GM12878 (cell line): ENCODE data around the gene OR8G5. TPM values are rescaled to one million over a fixed set of nuclear protein-coding genes. Genes with fewer than 3 reads are reported as not detected.

Experiments
- ATAC-seq: fragments of 200-7000 bp; cut with Tn5 transposase; 3 replicates; pipeline ENCODE4 v1.9.1; 2020; ENCODE audit warnings: mild to moderate bottlenecking, moderate library complexity
- BruUV-seq: library from RNA; stranded (reverse); fragments of 400-500 nt; replicated peaks from 2 replicates; lab custom pipeline; 2021; lab: Mats Ljungman, UMichigan
- CTCF ChIA-PET: fragments of 300-600 bp; sonication (Branson Sonifier 250); formaldehyde crosslinking; extraction: SDS; loops from one replicate; lab custom pipeline; 2021; ENCODE audit warnings: inconsistent platforms; lab: Yijun Ruan, JAX
- POLR2A ChIA-PET: fragments of 350-600 bp; formaldehyde crosslinking; extraction: SDS; loops from one replicate; lab custom pipeline; 2021; ENCODE audit warnings: inconsistent platforms; lab: Charles Lee
- RAD21 ChIA-PET: fragments of 300-600 bp; sonication (Branson Sonifier 250); formaldehyde crosslinking; loops from one replicate; lab custom pipeline; 2023; ENCODE audit warnings: antibody characterized with exemption; ENCODE audit not compliant: unreplicated experiment; lab: Charles Lee
- SMC1A ChIA-PET: fragments of 300-600 bp; sonication (Branson Sonifier 250); formaldehyde crosslinking; loops from one replicate; lab custom pipeline; 2023; ENCODE audit not compliant: unreplicated experiment, uncharacterized antibody; lab: Charles Lee
- DNase-seq: peaks from one replicate; pipeline ENCODE4 v3.0.0-alpha.2; 2011; ENCODE audit warnings: low read depth, low spot score
- FAIRE-seq: peaks from 3 replicates; lab custom pipeline; 2011; peaks lifted over from hg19 to GRCh38; lab: Jason Lieb, UNC
- H2AFZ ChIP-seq: 2 replicates; pipeline ENCODE4 v1.6.0; 2011; ENCODE audit warnings: low read depth, low read length, control low read depth; ENCODE audit not compliant: control insufficient read depth
- H3K27ac ChIP-seq: 2 replicates; pipeline ENCODE4 v1.5.1; 2011; ENCODE audit warnings: control low read depth; ENCODE audit not compliant: control insufficient read depth, insufficient read depth
- H3K27me3 ChIP-seq, 2 experiments: replicated peaks in 1 of 2; 2 replicates each; pipeline versions ENCODE4 v1.6.0 to v1.6.1; 2011; ENCODE audit warnings: low read length in 1 of 2; ENCODE audit not compliant: control insufficient read depth in 2 of 2, insufficient read depth in 2 of 2
- H3K36me3 ChIP-seq, 2 experiments: 2 replicates each; pipeline ENCODE4 v1.5.1; 2011; ENCODE audit warnings: low read length in 1 of 2; ENCODE audit not compliant: control insufficient read depth in 2 of 2, insufficient read depth in 2 of 2
- H3K4me1 ChIP-seq: 2 replicates; pipeline ENCODE4 v1.6.1; 2011; ENCODE audit warnings: mild to moderate bottlenecking, low read length, moderate library complexity, mixed read lengths; ENCODE audit not compliant: control insufficient read depth, insufficient read depth
- H3K4me2 ChIP-seq: 2 replicates; pipeline ENCODE4 v1.6.0; 2011; ENCODE audit warnings: control low read depth; ENCODE audit not compliant: control insufficient read depth, insufficient read depth
- H3K4me3 ChIP-seq: fragments of 200-600 bp; sonication (generic); 2 replicates; pipeline ENCODE4 v1.5.1; 2016
- H3K79me2 ChIP-seq: 2 replicates; pipeline ENCODE4 v1.6.0; 2011; ENCODE audit warnings: low read length; ENCODE audit not compliant: control insufficient read depth, insufficient read depth
- H3K9ac ChIP-seq: 2 replicates; pipeline ENCODE4 v1.8.0; 2011; ENCODE audit warnings: low read length, control low read depth, mixed read lengths; ENCODE audit not compliant: control insufficient read depth, insufficient read depth
- H3K9me3 ChIP-seq: replicated peaks from 3 replicates; pipeline ENCODE4 v1.5.1; 2011; ENCODE audit warnings: mild to moderate bottlenecking, low read length; ENCODE audit not compliant: control insufficient read depth, insufficient read depth
- H4K20me1 ChIP-seq: 2 replicates; pipeline ENCODE4 v1.6.0; 2011; ENCODE audit not compliant: control insufficient read depth, insufficient read depth
- BCLAF1 ChIP-seq: fragments of 450-650 bp; IDR thresholded peaks from 2 replicates; pipeline ENCODE4 v1.6.1; 2017; ENCODE audit warnings: antibody characterized with exemption, mild to moderate bottlenecking, moderate library complexity
- CBX5 ChIP-seq: sonication (generic); IDR thresholded peaks from 2 replicates; pipeline ENCODE4 v1.6.1; 2016; ENCODE audit warnings: low read depth, moderate library complexity, mild to moderate bottlenecking, inconsistent platforms
- EED ChIP-seq: sonication (generic); IDR thresholded peaks from 2 replicates; pipeline ENCODE4 v1.6.1; 2016; ENCODE audit warnings: antibody characterized with exemption, low read depth
- EZH2 ChIP-seq: IDR thresholded peaks from 2 replicates; pipeline ENCODE4 v1.6.1; 2012; ENCODE audit warnings: low read depth, mild to moderate bottlenecking, control low read depth, inconsistent platforms, low read length, borderline replicate concordance; ENCODE audit not compliant: control insufficient read depth
- FOS ChIP-seq: IDR thresholded peaks from 3 replicates; pipeline ENCODE4 v1.6.1; 2011; ENCODE audit warnings: borderline replicate concordance; ENCODE audit not compliant: insufficient read length; ENCODE audit errors: extremely low read depth
- GATAD2B ChIP-seq: fragments of 450-650 bp; conservative IDR thresholded peaks from 2 replicates; pipeline ENCODE4 v1.6.1; 2017; ENCODE audit warnings: low read depth, mild to moderate bottlenecking, moderate library complexity
- NFIC ChIP-seq: IDR thresholded peaks from 2 replicates; pipeline ENCODE4 v1.6.1; 2012; ENCODE audit warnings: low read depth, mild to moderate bottlenecking, inconsistent platforms, low read length, moderate library complexity
- NR2C2 ChIP-seq: IDR thresholded peaks from 2 replicates; pipeline ENCODE4 v1.6.1; 2011; ENCODE audit warnings: borderline replicate concordance, low read depth; ENCODE audit not compliant: control insufficient read depth, insufficient read length
- POLR2AphosphoS2 ChIP-seq: IDR thresholded peaks from 2 replicates; pipeline ENCODE4 v1.6.1; 2011; ENCODE audit warnings: low read depth, mild to moderate bottlenecking, low read length, improper control_type of control experiment, moderate library complexity
- POU2F2 ChIP-seq: IDR thresholded peaks from 3 replicates; pipeline ENCODE4 v1.6.1; 2011; ENCODE audit warnings: low read depth, mild to moderate bottlenecking, low read length, borderline replicate concordance
- RAD21 ChIP-seq: IDR thresholded peaks from 2 replicates; pipeline ENCODE4 v1.6.1; 2011; ENCODE audit warnings: mild to moderate bottlenecking, low read depth, low read length, moderate library complexity; ENCODE audit not compliant: insufficient read depth
- RCOR1 ChIP-seq: conservative IDR thresholded peaks from 2 replicates; pipeline ENCODE4 v1.6.1; 2012; ENCODE audit warnings: low read depth, low read length, improper control_type of control experiment
- RUNX3 ChIP-seq: IDR thresholded peaks from 2 replicates; pipeline ENCODE4 v1.6.1; 2012; ENCODE audit warnings: low read length, inconsistent platforms
- SMARCA5 ChIP-seq: fragments of 450-650 bp; IDR thresholded peaks from 2 replicates; pipeline ENCODE4 v1.6.1; 2017; ENCODE audit warnings: mild to moderate bottlenecking
- SREBF2 ChIP-seq: IDR thresholded peaks from 2 replicates; pipeline ENCODE4 v1.6.1; 2012; ENCODE audit warnings: mild to moderate bottlenecking, low read length
- TARDBP ChIP-seq: IDR thresholded peaks from 2 replicates; pipeline ENCODE4 v1.6.1; 2016; ENCODE audit warnings: borderline replicate concordance
- TBL1XR1 ChIP-seq: IDR thresholded peaks from 2 replicates; pipeline ENCODE4 v1.6.1; 2012; ENCODE audit warnings: low read depth, low read length, improper control_type of control experiment
- ZNF274 ChIP-seq: IDR thresholded peaks from one replicate; pipeline ENCODE4 v1.8.0; 2011; ENCODE audit not compliant: insufficient read length, insufficient read depth
- WGBS: methylation state at CpG from one replicate; pipeline ENCODE4 v1.1.6; 2016; ENCODE audit warnings: low lambda C conversion rate; ENCODE audit not compliant: insufficient replicate concordance, insufficient coverage; ENCODE audit errors: missing lambda C conversion rate; 5-methylcytosine and 5-hydroxymethylcytosine counted together
- in situ Hi-C: fragments of 300-500 bp; cut with MboI; formaldehyde crosslinking; loops from 9 replicates; pipeline ENCODE4 v1.14.3; 2018; ENCODE audit warnings: mixed read lengths
- intact Hi-C: fragments of 100-400 bp; cut with micrococcal nuclease; formaldehyde crosslinking; loops from one replicate; pipeline ENCODE4 v1.14.2; 2022; ENCODE audit not compliant: unreplicated experiment
- polyA plus RNA-seq, 11 experiments: library from polyadenylated mRNA; depleted of rRNA in 4 of 11; unstranded in 6 of 11; stranded (reverse) in 5 of 11; fragments of >200 nt; fragmentation: Nextera tagmentation in 4 of 11; fragmentation: Illumina TruSeq in 1 of 11; extraction: Ambion mirVana in 4 of 11; extraction: Trizol in 1 of 11; gene quantifications; 1 replicate in 1 of 11; 2 replicates in 10 of 11; pipeline versions ENCODE4 v1.2.1 to v1.2.3, GENCODE V29; 2011 to 2016; ENCODE audit warnings: inconsistent platforms in 2 of 11, missing spikeins in 2 of 11, low read depth in 1 of 11
- total RNA-seq, 4 experiments: library from RNA; depleted of rRNA in 3 of 4; stranded (reverse); fragments of >200 nt in 3 of 4; fragmentation: Illumina TruSeq in 1 of 4; extraction: Trizol in 1 of 4; gene quantifications; 2 replicates each; pipeline versions ENCODE4 v1.2.1 to v1.2.3, GENCODE V29; 2013 to 2021
- TF ChIP-seq, protein P1 (sequence below): fragments of 150-350 bp; IDR thresholded peaks from 2 replicates; pipeline ENCODE4 v1.6.1; 2014; ENCODE audit warnings: mild to moderate bottlenecking, low read depth, low read length

OR8G5 gene
- total and polyA plus RNA-seq, 10 of the 15 experiments (the other 5 are each of a cell fraction or from before 2014, with no cell fraction given), result not detected

DNA sequence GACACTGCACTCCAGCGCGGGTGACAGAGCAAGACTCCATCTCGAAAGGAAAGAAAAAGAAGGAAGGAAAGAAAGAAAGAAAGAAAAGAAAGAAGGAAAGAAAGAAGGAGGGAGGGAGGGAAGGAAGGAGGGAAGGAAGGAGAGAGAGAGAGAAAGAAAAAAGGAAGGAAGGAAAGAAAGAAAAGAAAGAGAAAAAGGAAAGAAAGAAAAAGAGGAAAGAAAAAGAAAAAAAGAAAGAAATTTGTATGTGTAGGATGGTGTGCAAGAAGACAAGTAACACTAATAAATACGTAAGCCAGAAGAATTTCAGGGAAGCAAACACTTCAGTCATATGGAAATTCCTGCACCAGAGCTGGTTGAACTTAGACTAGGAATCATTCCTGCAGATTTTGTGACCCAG, 57.0 kb downstream of the OR8G5 start:
- in situ Hi-C loops, result no loop called here

GRCh38 chr11:124313849-124314248, 57.7 kb downstream of the OR8G5 start, which contains the start of gene OR8D1:
TSS of gene OR8D1 (minus strand) at chr11:124313949. CDS start at chr11:124310766, 3,183 bp downstream.
- DNase-seq, result no peak
- no peak within 1 kb of the TSS for H2AFZ ChIP-seq
- H3K9ac ChIP-seq, result no peak within 1 kb of the TSS
- WGBS, result 0% methylated on average over 2 of the region's 2 CpGs
- FAIRE-seq, result no peak
- no peak within 1 kb of the TSS for H3K4me2 ChIP-seq
- no peaks in the 10 kb centered on the region for H3K79me2 ChIP-seq
- ATAC-seq, result no peak
- no peak within 1 kb of the TSS for H3K4me3 ChIP-seq
- ChIA-PET SMC1A (no interaction called here), POLR2A (no interaction called here), RAD21 (no interaction called here), CTCF (no interaction called here)
- no peak within 1 kb of the TSS for H3K27ac ChIP-seq
- H3K4me1 ChIP-seq, result no peaks in the 10 kb centered on the region
- intact Hi-C loops (no loop called here), in situ Hi-C loops (no loop called here)
- no peaks in the 10 kb centered on the region for H3K9me3 ChIP-seq
- no peaks in the 10 kb centered on the region for H4K20me1 ChIP-seq
- no peaks in the 10 kb centered on the region for H3K27me3 ChIP-seq
- no TSS peak for BruUV-seq
- H3K36me3 ChIP-seq, result no peaks in the 10 kb centered on the region
- TF ChIP-seq EZH2, result no peak
- no peak for TF ChIP-seq BCLAF1
- no peak for TF ChIP-seq POU2F2
- TF ChIP-seq CBX5, result no peak
- no peak for TF ChIP-seq TARDBP
- no peak for TF ChIP-seq NR2C2
- TF ChIP-seq RAD21, result no peak
- no peak for TF ChIP-seq RCOR1
- TF ChIP-seq GATAD2B, result no peak
- no peak for TF ChIP-seq ZNF274

More for the DNA sequence above, 57.0 kb downstream of the OR8G5 start:
- no peak overlapping the region for H3K4me3 ChIP-seq
- intact Hi-C loops, result no loop called here
- WGBS, result 55% methylated on average over 4 of the region's 4 CpGs
- no peaks in the 10 kb centered on the region for H4K20me1 ChIP-seq
- H3K9ac ChIP-seq, result no peak overlapping the region
- no peak for DNase-seq
- H3K27me3 ChIP-seq, result no peaks in the 10 kb centered on the region
- RAD21 ChIA-PET, result interaction anchor here (0.7 kb wide), 1 partner anchor 17 kb away, joined by 5 read pairs; no protein-coding TSS in a partner anchor
- TF ChIP-seq EED (no peak), NFIC (no peak), TBL1XR1 (no peak), RUNX3 (no peak), SREBF2 (no peak), POLR2AphosphoS2 (no peak), SMARCA5 (no peak), FOS (no peak)
- TF ChIP-seq, protein P1, sequence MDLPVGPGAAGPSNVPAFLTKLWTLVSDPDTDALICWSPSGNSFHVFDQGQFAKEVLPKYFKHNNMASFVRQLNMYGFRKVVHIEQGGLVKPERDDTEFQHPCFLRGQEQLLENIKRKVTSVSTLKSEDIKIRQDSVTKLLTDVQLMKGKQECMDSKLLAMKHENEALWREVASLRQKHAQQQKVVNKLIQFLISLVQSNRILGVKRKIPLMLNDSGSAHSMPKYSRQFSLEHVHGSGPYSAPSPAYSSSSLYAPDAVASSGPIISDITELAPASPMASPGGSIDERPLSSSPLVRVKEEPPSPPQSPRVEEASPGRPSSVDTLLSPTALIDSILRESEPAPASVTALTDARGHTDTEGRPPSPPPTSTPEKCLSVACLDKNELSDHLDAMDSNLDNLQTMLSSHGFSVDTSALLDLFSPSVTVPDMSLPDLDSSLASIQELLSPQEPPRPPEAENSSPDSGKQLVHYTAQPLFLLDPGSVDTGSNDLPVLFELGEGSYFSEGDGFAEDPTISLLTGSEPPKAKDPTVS, result no peak
- H3K79me2 ChIP-seq, result no peaks in the 10 kb centered on the region
- no peak for FAIRE-seq
- ATAC-seq, result no peak
- H3K4me2 ChIP-seq, result no peak overlapping the region
- H3K4me1 ChIP-seq, result no peaks in the 10 kb centered on the region
- no peaks in the 10 kb centered on the region for H3K36me3 ChIP-seq
- H2AFZ ChIP-seq, result no peak overlapping the region
- SMC1A ChIA-PET, result no interaction called here
- no peak overlapping the region for H3K27ac ChIP-seq
- POLR2A ChIA-PET, result no interaction called here
- BruUV-seq, result no TSS peak
- no peaks in the 10 kb centered on the region for H3K9me3 ChIP-seq
- CTCF ChIA-PET, result no interaction called here
